Mucosa of stomach (tissue), 1 donor: ENCODE measurements around the gene LAMA3.

ENCODE experiments used
- H3K27me3 ChIP-seq: one replicate; pipeline ENCODE4 v1.7.0; 2013; ENCODE audit warnings: mild to moderate bottlenecking, low read length; ENCODE audit not compliant: control insufficient read depth, insufficient read depth
- H3K36me3 ChIP-seq: one replicate; pipeline ENCODE4 v1.7.0; 2013; ENCODE audit warnings: low read length; ENCODE audit not compliant: control insufficient read depth, insufficient read depth
- H3K4me1 ChIP-seq: one replicate; pipeline ENCODE4 v1.7.0; 2013; ENCODE audit warnings: mild to moderate bottlenecking, low read length; ENCODE audit not compliant: control insufficient read depth, insufficient read depth
- H3K4me3 ChIP-seq: one replicate; pipeline ENCODE4 v1.7.0; 2013; ENCODE audit warnings: low read length
- H3K9ac ChIP-seq: one replicate; pipeline ENCODE4 v1.7.0; 2013; ENCODE audit warnings: mild to moderate bottlenecking, low read length, moderate library complexity
- H3K9me3 ChIP-seq: one replicate; pipeline ENCODE4 v1.7.0; 2013; ENCODE audit warnings: mild to moderate bottlenecking, low read length, moderate library complexity; ENCODE audit not compliant: control insufficient read depth
- donor health status: Pancreatic carcinoma.

Gene LAMA3

GRCh38 chr18:23842305-23842704 is 153.1 kb downstream of the LAMA3 start:
- Histone ChIP-seq H3K27me3 (no peaks in the 10 kb centered on the region), H3K4me3 (no peak overlapping the region), H3K4me1 (no peaks in the 10 kb centered on the region), H3K9me3 (no peaks in the 10 kb centered on the region), H3K9ac (no peak overlapping the region), H3K36me3 (no peaks in the 10 kb centered on the region)

GRCh38 chr18:23844991-23845680 is 155.9 kb downstream of the LAMA3 start:
- Histone ChIP-seq H3K36me3 (no peaks in the 10 kb centered on the region), H3K9me3 (no peaks in the 10 kb centered on the region)

DNA sequence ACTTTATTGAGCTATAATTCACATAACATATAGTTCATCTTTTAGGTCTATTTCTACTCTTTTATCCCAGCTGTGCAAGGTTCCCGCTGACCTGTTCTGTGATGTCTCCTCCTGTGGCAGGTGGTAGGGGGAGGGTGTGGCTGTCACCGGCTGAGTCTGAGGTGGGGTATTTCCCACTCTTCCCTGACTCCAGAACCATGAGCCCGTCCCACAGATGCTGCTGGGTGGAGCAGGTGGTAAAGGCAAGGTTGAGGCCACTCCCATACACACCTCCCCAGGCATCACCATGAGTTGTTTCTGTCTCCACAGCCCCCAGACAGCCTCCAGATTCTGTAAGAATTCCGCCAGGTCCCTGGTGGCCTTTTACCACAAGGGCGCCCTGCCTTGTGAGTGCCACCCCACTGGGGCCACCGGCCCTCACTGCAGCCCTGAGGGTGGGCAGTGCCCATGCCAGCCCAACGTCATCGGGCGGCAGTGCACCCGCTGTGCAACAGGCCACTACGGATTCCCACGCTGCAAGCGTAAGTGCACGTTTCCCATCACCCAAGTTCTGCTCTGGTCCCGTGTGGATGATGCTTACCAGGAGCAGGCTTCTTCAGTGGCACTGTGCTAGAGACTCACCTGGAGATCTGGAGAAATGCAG is 156.9 kb downstream of the LAMA3 start:
- no peaks in the 10 kb centered on the region for H3K36me3 ChIP-seq

More at GRCh38 chr18:23844991-23845680, 155.9 kb downstream of the LAMA3 start:
- Histone ChIP-seq H3K4me1 (peaks cover 19% of the 10 kb centered on the region), H3K27me3 (no peaks in the 10 kb centered on the region), H3K9ac (no peak overlapping the region), H3K4me3 (no peak overlapping the region)

DNA sequence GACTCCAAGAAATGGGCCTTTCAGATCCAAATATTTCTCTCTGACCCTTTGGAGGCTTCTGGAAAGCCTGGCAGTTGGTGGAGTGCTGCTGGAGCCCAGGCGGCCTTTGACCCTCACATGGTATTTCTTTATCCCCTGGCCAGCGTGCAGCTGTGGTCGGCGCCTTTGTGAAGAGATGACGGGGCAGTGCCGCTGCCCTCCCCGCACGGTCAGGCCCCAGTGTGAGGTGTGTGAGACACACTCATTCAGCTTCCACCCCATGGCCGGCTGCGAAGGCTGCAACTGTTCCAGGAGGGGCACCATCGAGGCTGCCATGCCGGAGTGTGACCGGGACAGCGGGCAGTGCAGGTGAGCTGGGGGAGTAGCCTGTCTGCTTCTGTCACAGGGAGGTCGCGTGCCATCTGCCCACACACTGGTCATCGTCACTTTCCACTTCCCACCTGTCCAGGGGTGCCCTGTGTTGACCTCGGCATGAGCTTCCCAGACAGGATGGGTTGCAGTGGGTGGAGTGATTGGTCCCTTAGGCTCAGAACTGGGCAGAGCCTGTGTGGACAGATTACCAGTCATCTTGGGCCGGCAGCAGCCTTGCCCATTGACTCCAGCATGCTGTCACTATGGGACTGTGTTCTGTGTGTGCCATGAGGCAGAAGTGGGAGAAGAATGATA is 158.2 kb downstream of the LAMA3 start:
- Histone ChIP-seq H3K9me3 (no peaks in the 10 kb centered on the region), H3K9ac (no peak overlapping the region), H3K4me1 (peaks cover 28% of the 10 kb centered on the region), H3K4me3 (no peak overlapping the region), H3K27me3 (no peaks in the 10 kb centered on the region), H3K36me3 (no peaks in the 10 kb centered on the region)

More for the DNA sequence above, 156.9 kb downstream of the LAMA3 start:
- no peak overlapping the region for H3K9ac ChIP-seq
- no peak overlapping the region for H3K4me3 ChIP-seq
- peaks cover 20% of the 10 kb centered on the region for H3K4me1 ChIP-seq
- H3K9me3 ChIP-seq: no peaks in the 10 kb centered on the region
- no peaks in the 10 kb centered on the region for H3K27me3 ChIP-seq

GRCh38 chr18:23849141-23849540 is 159.9 kb downstream of the LAMA3 start:
- no peak overlapping the region for H3K9ac ChIP-seq
- no peak overlapping the region for H3K4me3 ChIP-seq
- no peaks in the 10 kb centered on the region for H3K9me3 ChIP-seq
- peaks cover 28% of the 10 kb centered on the region for H3K4me1 ChIP-seq
- H3K27me3 ChIP-seq: no peaks in the 10 kb centered on the region
- no peaks in the 10 kb centered on the region for H3K36me3 ChIP-seq

DNA sequence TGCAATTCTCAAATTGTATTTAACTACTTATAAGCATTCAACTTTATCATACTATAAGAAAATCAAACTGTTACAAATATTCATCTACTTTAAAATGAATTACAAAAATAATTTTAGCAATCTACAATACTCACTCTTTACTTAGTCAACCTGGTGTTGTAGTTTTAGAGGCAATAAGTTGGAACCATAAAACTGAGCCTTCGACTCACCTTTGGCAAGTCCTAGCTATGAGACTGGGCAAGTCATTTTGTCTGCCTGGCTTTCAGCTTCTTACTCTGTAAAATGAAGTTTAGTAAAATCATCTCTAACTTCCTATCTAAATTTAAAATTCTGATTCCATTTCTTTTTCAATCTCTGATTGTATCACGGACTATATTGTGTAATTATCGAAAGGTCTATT is 161.0 kb downstream of the LAMA3 start:
- Histone ChIP-seq H3K9ac (no peak overlapping the region), H3K9me3 (no peaks in the 10 kb centered on the region), H3K27me3 (no peaks in the 10 kb centered on the region), H3K36me3 (no peaks in the 10 kb centered on the region), H3K4me3 (no peak overlapping the region), H3K4me1 (peaks cover 28% of the 10 kb centered on the region)

GRCh38 chr18:23851470-23852002 is 162.3 kb downstream of the LAMA3 start:
- no peak overlapping the region for H3K4me3 ChIP-seq

GRCh38 chr18:23852236-23853045 is 163.2 kb downstream of the LAMA3 start:
- Histone ChIP-seq H3K27me3 (no peaks in the 10 kb centered on the region), H3K9me3 (no peaks in the 10 kb centered on the region), H3K4me1 (peaks cover 28% of the 10 kb centered on the region), H3K36me3 (no peaks in the 10 kb centered on the region), H3K9ac (no peak overlapping the region), H3K4me3 (no peak overlapping the region)

More at GRCh38 chr18:23851470-23852002, 162.3 kb downstream of the LAMA3 start:
- no peaks in the 10 kb centered on the region for H3K9me3 ChIP-seq
- peaks cover 28% of the 10 kb centered on the region for H3K4me1 ChIP-seq
- H3K36me3 ChIP-seq: no peaks in the 10 kb centered on the region
- no peaks in the 10 kb centered on the region for H3K27me3 ChIP-seq
- no peak overlapping the region for H3K9ac ChIP-seq

- H3K36me3 ChIP-seq: no peaks in the 10 kb centered on the region
- H3K9ac ChIP-seq: no peak overlapping the region
- no peak overlapping the region for H3K4me3 ChIP-seq
- peaks cover 23% of the 10 kb centered on the region for H3K4me1 ChIP-seq
- H3K9me3 ChIP-seq: no peaks in the 10 kb centered on the region
- no peaks in the 10 kb centered on the region for H3K27me3 ChIP-seq
Observed at GRCh38 chr18:23853448-23854195, 164.4 kb downstream of the LAMA3 start.

GRCh38 chr18:23855721-23856120 is 166.5 kb downstream of the LAMA3 start:
- no peaks in the 10 kb centered on the region for H3K9me3 ChIP-seq
- H3K4me3 ChIP-seq: no peak overlapping the region
- peaks cover 9% of the 10 kb centered on the region for H3K4me1 ChIP-seq
- no peak overlapping the region for H3K9ac ChIP-seq
- H3K27me3 ChIP-seq: no peaks in the 10 kb centered on the region
- no peaks in the 10 kb centered on the region for H3K36me3 ChIP-seq

DNA sequence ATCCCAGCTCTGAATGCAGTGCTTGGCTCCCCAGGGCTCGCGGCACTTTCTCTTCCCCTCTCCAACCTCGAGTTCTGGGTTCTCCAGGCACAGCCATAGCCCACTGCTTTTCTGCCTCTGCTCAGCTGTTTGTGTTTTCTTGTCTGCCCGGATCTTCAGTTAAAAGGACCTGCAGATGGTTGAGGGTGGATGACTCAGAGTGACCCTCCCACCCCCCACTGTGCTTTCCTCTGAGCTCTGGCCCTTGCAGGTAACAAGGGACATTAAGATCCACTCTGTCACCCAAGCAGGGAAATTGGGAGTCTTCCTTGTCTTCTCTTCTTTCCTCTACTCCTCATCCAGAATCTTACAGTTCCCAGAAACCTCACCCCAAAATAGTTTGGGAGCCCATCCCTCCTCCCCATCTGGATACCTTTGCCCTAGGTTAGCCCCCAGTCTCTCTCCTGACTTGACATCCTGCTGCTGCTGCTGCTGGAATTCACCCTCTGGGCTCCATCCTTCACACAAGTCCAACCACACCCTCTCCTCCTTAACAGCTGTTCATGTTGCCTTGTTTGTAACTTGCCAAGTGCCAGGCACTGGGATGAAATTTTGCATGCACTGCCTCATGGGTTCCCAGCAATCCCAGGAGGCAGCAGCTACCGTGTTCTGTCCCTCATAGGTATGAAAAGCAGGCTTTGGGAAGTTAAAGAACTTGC is 167.4 kb downstream of the LAMA3 start:
- no peak overlapping the region for H3K9ac ChIP-seq
- no peak overlapping the region for H3K4me3 ChIP-seq
- peaks cover 3% of the 10 kb centered on the region for H3K4me1 ChIP-seq
- H3K9me3 ChIP-seq: no peaks in the 10 kb centered on the region
- H3K36me3 ChIP-seq: no peaks in the 10 kb centered on the region
- H3K27me3 ChIP-seq: no peaks in the 10 kb centered on the region
